Measurements from ENCODE around the gene GALNT9. TPM values are rescaled to one million over a fixed set of nuclear protein-coding genes. Genes with fewer than 3 reads are reported as not detected.

Gene GALNT9
- total RNA-seq, 1 experiment from 2014 or later, result not detected

GRCh38 chr12:132217800-132218526 lies 111.4 kb downstream of the GALNT9 start:
- no peak for DNase-seq (ENCODE audit: low spot score)

- no peak for DNase-seq (ENCODE audit: low spot score)
Measured at GRCh38 chr12:132217371-132217770, 112.0 kb downstream of the GALNT9 start.

DNA sequence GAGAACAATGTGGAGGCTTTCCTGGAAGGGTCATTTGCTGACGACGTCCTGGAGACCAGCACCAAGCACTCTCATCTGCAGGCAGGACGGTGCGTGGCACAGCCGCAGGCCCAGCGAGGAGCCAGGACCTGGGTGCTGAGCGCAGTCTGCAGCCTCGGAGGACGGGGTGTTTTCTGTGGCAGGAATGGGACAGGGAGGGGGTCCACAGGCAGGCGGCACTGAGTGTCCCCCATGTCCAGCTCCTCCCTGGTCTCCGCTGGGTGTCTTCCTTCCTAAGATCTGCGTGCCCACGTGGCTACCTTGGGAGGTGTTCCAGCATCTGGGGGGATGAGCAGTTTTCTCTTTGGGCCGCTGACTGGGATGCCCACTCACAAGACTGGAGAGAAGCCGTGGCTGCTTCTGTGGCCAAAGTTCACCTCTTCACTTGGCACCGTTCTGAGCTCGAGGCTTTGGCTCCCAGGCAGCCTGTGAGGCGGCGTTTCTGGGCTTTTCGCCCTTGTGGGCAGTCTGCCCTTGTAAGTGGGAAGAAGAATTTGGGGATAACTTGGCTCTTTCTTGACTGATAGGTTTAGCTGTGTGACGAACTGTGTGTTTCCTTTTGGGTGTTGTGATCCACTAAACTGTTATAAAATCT lies 112.9 kb downstream of the GALNT9 start:
- no peak for DNase-seq (ENCODE audit: low spot score)

- DNase-seq (ENCODE audit: low spot score), result no peak
Measured at GRCh38 chr12:132215299-132215989, 113.9 kb downstream of the GALNT9 start.

DNA sequence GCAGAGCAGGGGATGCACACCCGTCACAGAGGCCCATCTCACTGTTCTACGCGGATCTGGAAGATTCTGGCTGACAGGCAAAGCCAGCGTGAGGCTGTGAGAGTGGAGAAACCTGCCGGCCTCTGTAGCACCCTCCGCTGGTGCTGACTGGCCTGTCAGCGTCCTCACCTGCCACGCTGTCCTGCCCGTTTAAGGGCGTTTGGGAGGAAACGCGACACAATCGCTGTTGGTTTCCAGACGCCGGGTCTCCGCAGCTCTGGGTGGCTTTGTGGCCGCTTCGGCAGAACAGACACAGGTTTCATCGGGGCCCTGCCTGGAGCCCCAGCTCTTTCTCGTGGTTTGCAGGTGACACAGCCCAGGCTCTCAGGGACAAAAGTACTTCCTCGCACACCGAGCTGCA lies 114.5 kb downstream of the GALNT9 start:
- no peak for DNase-seq (ENCODE audit: low spot score)

DNA sequence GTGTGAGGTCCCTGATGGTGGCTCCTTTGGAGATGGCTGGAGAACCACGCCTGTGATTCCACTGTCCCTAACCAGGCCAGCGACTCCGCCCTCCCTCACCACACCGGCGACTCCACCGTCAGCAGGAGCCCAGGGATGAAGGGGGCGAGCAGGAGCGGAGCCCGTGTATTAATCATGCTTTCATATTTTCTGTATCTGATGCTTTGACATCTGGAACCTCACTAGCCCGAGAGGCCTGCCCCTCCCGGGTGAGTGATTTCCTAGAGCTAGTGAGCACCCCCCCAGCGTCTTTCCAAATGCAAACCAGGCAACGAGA lies 115.3 kb downstream of the GALNT9 start:
- no peak for DNase-seq (ENCODE audit: low spot score)

GRCh38 chr12:132213359-132214160 lies 115.8 kb downstream of the GALNT9 start:
- no peak for DNase-seq (ENCODE audit: low spot score)

- DNase-seq (ENCODE audit: low spot score), result no peak
Measured at GRCh38 chr12:132211816-132212215, 117.6 kb downstream of the GALNT9 start.

GRCh38 chr12:132211326-132211725 lies 118.1 kb downstream of the GALNT9 start:
- no peak for DNase-seq (ENCODE audit: low spot score)

DNA sequence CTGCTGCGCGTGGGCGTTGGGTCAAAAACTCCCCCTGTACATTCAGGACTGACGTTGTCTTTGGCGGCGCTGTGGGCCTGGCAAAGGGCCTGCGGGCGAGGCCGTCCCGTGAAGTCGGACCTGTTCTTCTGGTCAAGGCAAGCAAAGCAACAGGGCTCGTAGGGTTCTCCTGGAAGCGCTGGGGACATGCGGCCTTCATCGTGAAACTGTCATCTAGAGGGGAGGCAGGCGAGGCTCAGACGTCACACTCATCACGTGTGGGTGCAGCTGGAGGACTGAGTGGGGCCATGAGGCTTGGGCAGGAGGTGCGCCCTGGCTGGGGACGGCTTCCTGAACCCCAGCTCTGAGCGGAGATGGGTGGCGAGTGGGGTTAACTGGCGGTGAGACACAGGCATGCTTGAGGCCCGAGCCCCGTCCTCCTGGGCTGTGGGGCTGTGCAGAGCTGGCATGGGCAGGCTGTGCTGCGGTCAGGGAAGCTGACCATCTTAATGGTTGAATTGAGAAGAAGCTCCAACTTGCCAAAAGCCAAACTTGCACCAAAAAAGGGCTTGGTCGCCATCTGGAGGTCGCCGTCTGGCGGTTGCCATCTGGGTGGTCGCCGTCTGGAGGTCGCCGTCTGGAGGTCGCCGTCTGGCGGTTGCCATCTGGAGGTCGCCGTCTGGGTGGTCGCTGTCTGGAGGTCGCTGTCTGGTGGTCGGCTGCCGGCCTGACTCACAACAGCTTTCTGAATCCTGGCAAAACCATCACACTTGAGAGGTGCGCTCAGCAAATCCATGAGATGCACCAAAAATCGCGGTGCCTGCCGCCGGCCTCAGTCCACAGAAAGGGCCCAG lies 119.0 kb downstream of the GALNT9 start:
- DNase-seq (ENCODE audit: low spot score), result no peak

DNA sequence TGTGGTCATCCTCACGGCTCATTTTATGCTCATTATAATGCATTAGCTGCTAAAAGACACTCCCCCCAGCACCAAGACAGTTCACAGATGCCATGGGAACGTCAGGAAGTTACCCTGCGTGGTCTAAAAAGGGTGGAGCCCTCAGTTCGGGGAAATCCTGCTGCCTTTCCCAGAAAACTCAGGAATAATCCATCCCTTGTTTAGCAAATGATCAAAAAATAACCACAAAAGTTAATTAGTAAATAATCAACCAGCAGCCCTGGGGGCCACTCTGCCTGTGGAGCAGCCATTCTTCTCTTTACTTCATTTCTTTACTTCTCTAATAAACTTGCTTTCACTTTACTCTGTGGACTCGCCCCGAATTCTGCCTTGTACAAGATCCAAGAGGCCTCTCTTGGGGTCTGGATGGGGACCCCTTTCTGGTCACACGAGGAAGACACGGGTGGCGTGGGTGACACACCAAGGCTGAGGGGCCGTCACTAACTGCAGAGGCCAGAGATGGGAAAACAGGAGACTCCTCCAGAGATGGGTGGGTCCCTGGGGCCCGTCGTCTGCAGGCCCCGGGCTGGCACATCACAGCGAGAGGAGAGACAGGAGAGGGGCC lies 119.7 kb downstream of the GALNT9 start:
- no peak for DNase-seq (ENCODE audit: low spot score)

DNA sequence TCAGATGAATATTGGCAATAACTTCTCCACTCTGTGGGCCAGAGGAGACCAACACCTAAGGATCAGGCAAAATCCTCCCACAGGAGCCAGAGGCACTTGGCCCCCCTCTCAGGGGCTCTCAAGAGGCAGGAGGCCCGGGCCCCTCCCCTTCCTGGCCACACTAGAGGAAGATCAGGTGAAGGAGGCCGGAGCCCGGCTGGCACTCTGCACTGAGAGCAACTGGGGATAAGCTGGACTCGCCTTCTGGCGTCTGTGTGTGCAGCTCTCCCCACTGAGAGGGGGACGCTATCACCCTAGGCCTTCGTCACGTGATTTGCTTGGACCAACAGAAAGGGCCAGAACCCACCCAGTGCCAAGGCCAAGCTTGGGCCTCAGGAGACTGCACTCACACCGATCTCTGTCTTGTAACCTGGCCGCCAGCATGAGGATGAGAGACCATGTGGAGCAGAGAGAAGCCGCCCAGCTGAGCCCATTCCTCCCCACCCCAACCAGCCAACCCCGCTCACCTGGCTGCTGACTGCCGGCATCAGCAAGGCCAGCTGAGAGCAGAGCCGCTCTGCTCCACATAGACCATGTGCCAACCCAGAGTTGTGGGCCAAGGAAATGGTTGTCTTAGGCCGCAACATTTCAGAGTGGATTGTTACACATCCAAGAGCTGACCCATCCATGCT lies 121.1 kb downstream of the GALNT9 start:
- DNase-seq (ENCODE audit: low spot score), result no peak

DNA sequence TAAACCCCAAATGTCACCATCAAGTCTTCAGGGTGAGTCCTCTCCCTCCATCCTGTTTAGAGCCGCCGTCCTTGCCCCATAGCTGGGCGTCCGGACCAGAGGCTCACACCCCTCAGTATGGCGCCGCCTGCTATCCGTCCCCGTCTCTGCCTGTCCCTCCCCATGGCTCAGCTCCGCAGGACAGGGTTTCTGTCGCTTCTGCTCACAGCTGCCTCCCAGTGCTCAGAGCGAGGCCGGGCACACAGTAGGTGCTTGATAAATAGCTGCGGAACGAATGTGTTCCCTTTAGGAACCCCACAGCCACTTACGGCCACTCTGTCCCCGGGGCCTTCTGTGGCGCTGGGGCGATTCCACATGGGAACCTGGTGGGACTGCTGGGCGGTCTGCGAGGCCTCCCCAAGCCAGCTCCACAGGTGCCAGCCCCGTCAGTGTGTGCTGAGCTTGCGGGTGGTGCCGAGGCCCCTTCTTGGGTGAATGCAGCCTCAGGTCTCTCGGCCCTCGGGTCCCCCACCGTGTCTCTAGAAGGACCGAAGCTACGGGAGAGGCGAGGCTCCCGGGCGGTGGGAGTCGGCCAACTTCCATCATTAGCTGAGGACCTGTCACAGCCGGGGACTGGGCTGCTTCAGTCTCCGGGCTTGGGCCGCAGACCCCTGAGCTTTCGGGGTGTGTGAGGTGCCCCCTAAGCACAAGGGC lies 122.2 kb downstream of the GALNT9 start:
- no peak for DNase-seq (ENCODE audit: low spot score)

DNA sequence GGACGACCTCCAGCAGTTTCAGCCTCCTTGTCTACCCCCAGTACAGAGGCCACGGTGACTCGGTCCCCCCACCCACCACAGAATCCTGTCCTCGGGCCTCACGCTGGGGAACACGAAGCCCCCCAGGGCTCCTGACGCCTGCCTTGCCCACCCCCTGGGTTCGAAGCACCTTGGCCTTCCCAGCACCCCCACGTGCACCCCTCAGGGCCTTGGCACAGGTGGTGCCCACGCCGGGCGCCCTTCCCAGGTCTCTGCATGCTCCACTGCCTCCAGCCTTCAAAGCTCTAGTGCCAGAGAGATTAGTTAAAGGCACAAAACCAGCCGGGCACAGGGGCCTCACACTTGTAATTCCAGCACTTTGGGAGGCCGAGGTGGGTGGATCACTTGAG lies 123.3 kb downstream of the GALNT9 start:
- DNase-seq (ENCODE audit: low spot score), result no peak

- no peak for DNase-seq (ENCODE audit: low spot score)
Measured at GRCh38 chr12:132205271-132206045, 123.9 kb downstream of the GALNT9 start.

DNA sequence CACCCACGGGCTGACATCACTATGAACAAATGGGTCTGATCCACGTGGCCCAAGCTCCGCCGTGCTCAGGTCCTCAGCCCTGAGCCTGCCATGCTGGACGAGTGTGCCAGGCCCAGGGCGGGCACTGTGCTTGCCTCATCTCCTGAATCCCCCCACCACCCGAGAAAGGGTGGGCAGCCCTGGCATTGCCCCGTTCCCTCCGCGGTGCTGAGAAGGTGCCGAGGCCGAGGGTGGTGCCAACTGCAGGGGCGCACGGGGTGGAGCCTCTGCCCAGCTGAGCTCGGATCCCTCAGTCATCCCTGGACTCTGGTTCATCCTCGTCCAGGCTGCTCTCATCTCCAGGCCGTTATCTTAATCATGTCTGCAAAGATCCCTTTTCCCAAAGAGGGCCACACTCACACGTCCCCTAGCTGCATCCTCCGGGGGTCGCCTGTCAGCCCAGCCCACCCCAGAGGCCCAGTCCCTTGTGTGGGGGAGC lies 124.6 kb downstream of the GALNT9 start:
- DNase-seq (ENCODE audit: low spot score), result no peak

DNA sequence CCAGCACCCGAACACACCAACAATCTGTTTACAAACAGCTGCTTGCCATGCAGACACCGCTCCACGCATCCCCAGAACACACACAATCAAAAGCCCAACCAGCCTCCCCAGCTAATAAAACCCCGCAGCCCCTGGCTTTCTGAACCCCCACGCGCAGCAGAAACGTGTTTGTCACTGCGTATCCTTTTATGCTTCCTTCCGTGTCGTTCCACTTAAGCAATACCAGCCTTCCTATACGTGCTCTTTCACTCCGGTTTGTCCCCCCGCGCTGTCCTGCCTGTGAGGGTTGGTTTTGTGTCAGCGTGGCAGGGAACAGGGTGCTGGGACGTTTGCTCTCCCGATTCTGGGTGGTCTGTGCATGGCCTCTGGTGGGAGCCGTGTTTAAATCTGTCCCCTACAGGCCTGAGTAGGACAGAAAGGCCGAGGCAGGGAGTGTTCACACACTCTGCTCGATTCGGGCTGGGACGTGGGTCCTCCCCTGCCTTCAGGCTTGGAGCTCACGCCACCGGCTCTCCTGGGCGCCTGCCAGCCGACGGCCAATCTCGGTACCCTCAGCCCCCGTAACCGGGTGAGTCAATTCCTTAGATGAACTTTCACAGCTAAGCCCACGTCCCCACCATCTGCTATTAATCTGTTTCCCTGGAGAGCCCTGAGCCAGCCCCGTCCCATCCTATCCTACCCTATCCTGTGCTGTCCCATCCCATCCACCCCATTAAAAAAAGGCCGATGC lies 125.2 kb downstream of the GALNT9 start:
- DNase-seq (ENCODE audit: low spot score), result no peak

Measured in HT-29 (cell line).